ENCODE measurements around the gene PUDP. TPM values are rescaled to one million over a fixed set of nuclear protein-coding genes. Genes with fewer than 3 reads are reported as not detected.
"Not testable (repeated sequence)": the region's sequence is repeated elsewhere in the genome, so short reads cannot be mapped to it uniquely, and the experiment has no call there.

Gene PUDP
- total and polyA plus RNA-seq, 10 donors, result 9.2 to 27.2 (median 21.1) TPM

DNA sequence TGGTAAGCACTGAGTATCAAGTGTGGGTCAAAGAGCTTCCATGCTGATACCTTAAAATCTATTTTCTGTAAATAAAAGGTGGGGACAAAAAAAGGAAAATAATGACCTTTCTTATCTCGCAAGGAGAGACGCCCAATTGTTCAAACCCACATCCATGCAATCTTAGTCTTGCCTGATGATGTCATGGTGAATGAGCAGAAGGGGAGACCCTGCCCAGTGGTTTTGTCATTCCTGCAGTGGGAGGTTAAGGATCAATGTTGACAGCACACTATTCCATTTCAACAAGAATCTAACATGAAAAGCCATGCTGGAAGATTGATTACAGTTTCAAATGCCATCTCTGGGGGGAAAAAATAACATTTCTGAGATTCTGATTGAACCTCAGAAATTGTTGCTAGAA lies 40.7 kb upstream of the PUDP start:
- TF ChIP-seq POLR2A (IDR thresholded peaks at IDR 0.05) (no peak), POLR2AphosphoS5 (IDR thresholded peaks at IDR 0.05) (no peak)
- TF ChIP-seq, protein P1, sequence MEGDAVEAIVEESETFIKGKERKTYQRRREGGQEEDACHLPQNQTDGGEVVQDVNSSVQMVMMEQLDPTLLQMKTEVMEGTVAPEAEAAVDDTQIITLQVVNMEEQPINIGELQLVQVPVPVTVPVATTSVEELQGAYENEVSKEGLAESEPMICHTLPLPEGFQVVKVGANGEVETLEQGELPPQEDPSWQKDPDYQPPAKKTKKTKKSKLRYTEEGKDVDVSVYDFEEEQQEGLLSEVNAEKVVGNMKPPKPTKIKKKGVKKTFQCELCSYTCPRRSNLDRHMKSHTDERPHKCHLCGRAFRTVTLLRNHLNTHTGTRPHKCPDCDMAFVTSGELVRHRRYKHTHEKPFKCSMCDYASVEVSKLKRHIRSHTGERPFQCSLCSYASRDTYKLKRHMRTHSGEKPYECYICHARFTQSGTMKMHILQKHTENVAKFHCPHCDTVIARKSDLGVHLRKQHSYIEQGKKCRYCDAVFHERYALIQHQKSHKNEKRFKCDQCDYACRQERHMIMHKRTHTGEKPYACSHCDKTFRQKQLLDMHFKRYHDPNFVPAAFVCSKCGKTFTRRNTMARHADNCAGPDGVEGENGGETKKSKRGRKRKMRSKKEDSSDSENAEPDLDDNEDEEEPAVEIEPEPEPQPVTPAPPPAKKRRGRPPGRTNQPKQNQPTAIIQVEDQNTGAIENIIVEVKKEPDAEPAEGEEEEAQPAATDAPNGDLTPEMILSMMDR (IDR thresholded peaks at IDR 0.05 in 8 of 11, conservative IDR thresholded peaks at IDR 0.05 in 3 of 11), result no peak
- H3K9me3 ChIP-seq, result no peaks in the 10 kb centered on the region
- no peaks in the 10 kb centered on the region for H3K4me1 ChIP-seq
- H3K36me3 ChIP-seq, result no peaks in the 10 kb centered on the region
- H3K4me3 ChIP-seq, result no peak overlapping the region
- WGBS, 5 donors, result 85 to 100% (median 93%) methylated on average over 2 of the region's 2 CpGs
- no peak for DNase-seq
- intact Hi-C loops (cut with DNase I; ENCODE audit: low total_unique reads), result no loop called here
- H3K27ac ChIP-seq, result no peak overlapping the region
- H3K27me3 ChIP-seq (replicated peaks in 1 of 7), result no peaks in the 10 kb centered on the region

DNA sequence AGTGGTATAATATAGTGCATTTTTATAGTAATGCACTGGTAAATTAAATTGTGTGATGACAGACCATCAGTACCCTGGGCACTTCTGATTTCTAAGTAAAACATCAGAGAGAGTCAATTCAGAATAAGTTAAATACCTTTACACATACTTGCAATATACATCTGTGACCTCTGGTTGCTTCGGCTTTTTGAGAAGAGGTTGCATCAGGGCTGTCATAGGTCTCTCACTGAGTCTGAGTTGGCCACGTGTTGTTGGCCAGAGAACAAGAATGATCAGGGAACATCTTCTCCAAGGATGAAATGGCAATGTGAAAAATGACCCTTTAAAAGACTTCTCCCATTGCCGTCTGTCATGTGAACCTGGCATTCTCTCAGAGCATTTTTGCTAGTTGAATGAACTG lies 36.9 kb upstream of the PUDP start:
- TF ChIP-seq POLR2AphosphoS5 (IDR thresholded peaks at IDR 0.05) (no peak), POLR2A (IDR thresholded peaks at IDR 0.05) (no peak)
- TF ChIP-seq, protein P1 (IDR thresholded peaks at IDR 0.05 in 8 of 11, conservative IDR thresholded peaks at IDR 0.05 in 3 of 11), result no peak
- WGBS, 5 donors, result 85 to 96% (median 94%) methylated on average over 3 of the region's 3 CpGs
- H3K27ac ChIP-seq, result no peak overlapping the region
- H3K4me3 ChIP-seq, result no peak overlapping the region
- H3K36me3 ChIP-seq, result no peaks in the 10 kb centered on the region
- H3K27me3 ChIP-seq (replicated peaks in 1 of 7), result no peaks in the 10 kb centered on the region
- DNase-seq, result no peak
- no peaks in the 10 kb centered on the region for H3K9me3 ChIP-seq
- H3K4me1 ChIP-seq, result no peaks in the 10 kb centered on the region
- intact Hi-C loops (cut with DNase I; ENCODE audit: low total_unique reads), result no loop called here

DNA sequence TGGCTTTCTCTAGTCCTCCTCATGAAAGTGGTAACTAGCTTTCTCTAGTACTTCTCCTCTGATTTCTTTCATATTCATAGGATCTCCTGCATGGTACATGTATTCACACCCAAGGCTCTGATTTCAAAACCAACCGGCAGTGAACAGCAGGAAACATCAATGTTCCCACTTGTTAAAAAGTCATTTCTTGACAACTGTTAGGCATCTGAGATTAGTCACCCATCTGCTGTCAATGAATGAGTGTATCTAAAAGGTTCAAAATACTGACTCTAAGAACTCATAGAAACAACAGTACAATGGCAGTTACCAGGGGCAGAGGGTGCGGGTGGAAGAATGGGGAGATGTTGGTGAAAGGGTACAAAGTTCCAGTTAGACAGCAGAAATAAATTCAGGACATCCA lies 31.5 kb upstream of the PUDP start:
- Histone ChIP-seq H3K4me1 (no peaks in the 10 kb centered on the region), H3K4me3 (no peak overlapping the region), H3K36me3 (no peaks in the 10 kb centered on the region), H3K27me3 (replicated peaks in 1 of 7) (no peaks in the 10 kb centered on the region), H3K27ac (no peak overlapping the region), H3K9me3 (no peaks in the 10 kb centered on the region)
- TF ChIP-seq POLR2AphosphoS5 (IDR thresholded peaks at IDR 0.05), result no peak
- no peak for TF ChIP-seq POLR2A (IDR thresholded peaks at IDR 0.05)
- TF ChIP-seq, protein P1 (IDR thresholded peaks at IDR 0.05 in 8 of 11, conservative IDR thresholded peaks at IDR 0.05 in 3 of 11), result no peak
- intact Hi-C loops (cut with DNase I; ENCODE audit: low total_unique reads), result no loop called here
- WGBS, 5 donors, result 81 to 92% (median 89%) methylated on average over 2 of the region's 2 CpGs
- no peak for DNase-seq

DNA sequence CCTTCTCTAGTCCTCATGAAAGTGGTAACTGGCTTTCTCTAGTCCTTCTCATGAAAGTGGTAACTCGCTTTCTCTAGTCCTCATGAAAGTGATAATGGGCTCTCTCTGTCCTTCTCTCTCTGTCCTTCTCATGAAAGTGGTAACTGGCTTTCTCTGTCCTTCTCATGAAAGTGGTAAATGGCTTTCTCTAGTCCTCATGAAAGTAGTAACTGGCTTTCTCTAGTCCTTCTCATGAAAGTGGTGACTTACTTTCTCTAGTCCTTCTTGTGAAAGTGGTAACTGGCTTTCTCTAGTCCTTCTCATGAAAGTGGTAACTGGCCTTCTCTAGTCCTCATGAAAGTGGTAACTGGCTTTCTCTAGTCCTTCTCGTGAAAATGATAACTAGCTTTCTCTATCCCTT lies 30.9 kb upstream of the PUDP start:
- intact Hi-C loops (cut with DNase I; ENCODE audit: low total_unique reads); H3K4me1 ChIP-seq; H3K36me3 ChIP-seq; H3K27me3 ChIP-seq (replicated peaks in 1 of 7); H3K27ac ChIP-seq; DNase-seq; H3K9me3 ChIP-seq; H3K4me3 ChIP-seq: not testable (repeated sequence)
- WGBS, 5 donors, result 77 to 96% (median 83%) methylated on average over 2 of the region's 2 CpGs

DNA sequence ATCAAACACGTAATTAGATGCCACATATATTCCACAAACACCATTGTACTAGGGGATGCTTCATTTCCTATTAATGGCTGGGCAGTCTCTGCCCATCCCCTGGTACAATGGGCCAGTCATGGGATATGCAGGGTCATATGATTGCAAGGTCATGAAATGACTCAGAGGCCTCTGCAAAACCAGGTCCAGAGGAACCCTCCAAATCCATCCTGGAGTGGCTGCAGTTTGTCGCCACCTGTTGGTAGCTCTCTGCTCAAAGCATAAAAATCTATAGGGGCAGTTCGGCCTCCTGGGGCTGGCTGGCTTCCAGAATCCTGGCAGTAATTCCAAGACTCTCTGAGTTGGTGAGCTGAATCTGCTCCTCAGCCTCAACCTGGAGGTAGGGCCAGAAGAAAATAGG lies 22.9 kb upstream of the PUDP start:
- Histone ChIP-seq H3K9me3 (peaks cover 0 to 12% (median 0%) of the 10 kb centered on the region in 8 donors), H3K4me3 (no peak overlapping the region), H3K27ac (no peak overlapping the region), H3K36me3 (no peaks in the 10 kb centered on the region), H3K4me1 (no peaks in the 10 kb centered on the region), H3K27me3 (replicated peaks in 1 of 7) (no peaks in the 10 kb centered on the region)
- intact Hi-C loops (cut with DNase I; ENCODE audit: low total_unique reads), result no loop called here
- DNase-seq, result no peak
- TF ChIP-seq POLR2A (IDR thresholded peaks at IDR 0.05) (no peak), POLR2AphosphoS5 (IDR thresholded peaks at IDR 0.05) (no peak)
- TF ChIP-seq, protein P1 (IDR thresholded peaks at IDR 0.05 in 8 of 11, conservative IDR thresholded peaks at IDR 0.05 in 3 of 11), result peak in 3 of 11 experiments; percentile 43 to 48 (median 43)
- WGBS, 5 donors, result 82 to 94% (median 91%) methylated on average over 3 of the region's 3 CpGs

Data from spleen (tissue), 11 donors.